GM12891 (cell line): ENCODE results near the gene STK17A.
A peak's percentile ranks its signal among the peaks of the same experiment; 100 is the strongest.

Source experiments
- DNase-seq: peaks from one replicate; pipeline ENCODE4 v3.0.0; 2011; ENCODE audit warnings: low spot score; ENCODE audit not compliant: insufficient read length
- FAIRE-seq: peaks from 2 replicates; lab custom pipeline; 2011; peaks lifted over from hg19 to GRCh38; lab: Jason Lieb, UNC
- PAX5 ChIP-seq: IDR thresholded peaks from 2 replicates; pipeline ENCODE4 v1.6.1; 2011; ENCODE audit warnings: low read length, moderate library complexity, mild to moderate bottlenecking; ENCODE audit not compliant: insufficient read depth, severe bottlenecking
- POLR2A ChIP-seq: IDR thresholded peaks from 2 replicates; pipeline ENCODE4 v1.6.1; 2011; ENCODE audit warnings: low read depth, low read length, control low read depth
- POLR2AphosphoS5 ChIP-seq: IDR thresholded peaks from 2 replicates; pipeline ENCODE4 v1.6.1; 2011; ENCODE audit warnings: low read depth, low read length, control low read depth
- POU2F2 ChIP-seq: IDR thresholded peaks from 2 replicates; pipeline ENCODE4 v1.6.1; 2011; ENCODE audit warnings: low read depth, mild to moderate bottlenecking, control low read depth, low read length, moderate library complexity
- SPI1 ChIP-seq: IDR thresholded peaks from 2 replicates; pipeline ENCODE4 v1.6.1; 2011; ENCODE audit warnings: low read depth, low read length, control low read depth
- TAF1 ChIP-seq: IDR thresholded peaks from 2 replicates; pipeline ENCODE4 v1.6.1; 2011; ENCODE audit warnings: low read depth, low read length, control low read depth

The STK17A gene

DNA sequence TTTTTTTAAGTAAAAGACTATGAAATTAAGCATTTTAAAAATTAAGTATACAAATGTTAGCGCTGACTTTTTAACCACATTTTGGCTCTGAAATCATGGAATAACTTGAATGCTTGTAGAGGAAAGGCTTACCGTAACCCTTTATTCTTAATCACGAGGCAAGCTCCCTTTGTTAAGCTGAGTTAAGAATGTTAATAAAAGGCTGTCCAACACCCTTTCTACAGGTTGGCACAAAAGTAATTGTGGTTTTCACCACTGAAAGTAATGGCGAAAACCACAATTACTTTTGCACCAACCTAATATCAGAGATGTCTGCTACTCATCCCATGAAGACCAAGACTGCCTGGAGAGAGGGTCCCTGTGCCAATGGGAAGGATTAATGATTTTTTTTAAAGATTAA, 70.6 kb downstream of the STK17A start:
- TF ChIP-seq POLR2A (no peak), POU2F2 (no peak), TAF1 (no peak), POLR2AphosphoS5 (no peak), PAX5 (no peak), SPI1 (no peak)
- DNase-seq = no peak
- no peak for FAIRE-seq

DNA sequence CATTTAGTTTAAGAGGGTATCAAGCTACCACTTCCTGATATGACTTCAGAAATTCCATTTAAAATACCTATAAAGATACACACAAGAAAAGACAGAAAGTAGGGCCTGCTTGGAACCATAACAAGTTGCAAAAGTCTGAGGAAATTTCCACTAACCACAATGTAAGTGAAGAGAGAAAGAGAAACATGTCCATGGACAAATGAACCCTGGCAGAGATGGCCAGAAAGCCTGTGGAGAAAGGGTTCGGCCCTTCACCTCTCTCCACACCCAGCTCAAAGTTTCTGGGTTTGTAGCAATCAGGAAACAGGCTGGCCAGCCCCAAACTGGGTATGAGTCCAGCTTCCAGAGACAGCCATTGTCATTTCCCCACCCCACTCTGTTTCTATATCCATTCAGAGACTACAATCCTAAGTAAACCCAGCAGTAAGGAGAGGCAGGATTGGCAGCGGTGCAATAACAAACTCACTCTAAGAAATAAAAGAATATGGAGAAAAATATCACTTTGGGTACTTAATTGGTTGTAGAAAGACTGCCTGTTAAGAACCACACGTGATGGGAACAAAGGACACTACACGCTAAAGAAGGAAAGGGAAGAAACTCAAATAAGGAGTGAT, 71.1 kb downstream of the STK17A start:
- TF ChIP-seq SPI1 (no peak), POLR2A (no peak), TAF1 (no peak)
- FAIRE-seq (no peak), DNase-seq (no peak)

DNA sequence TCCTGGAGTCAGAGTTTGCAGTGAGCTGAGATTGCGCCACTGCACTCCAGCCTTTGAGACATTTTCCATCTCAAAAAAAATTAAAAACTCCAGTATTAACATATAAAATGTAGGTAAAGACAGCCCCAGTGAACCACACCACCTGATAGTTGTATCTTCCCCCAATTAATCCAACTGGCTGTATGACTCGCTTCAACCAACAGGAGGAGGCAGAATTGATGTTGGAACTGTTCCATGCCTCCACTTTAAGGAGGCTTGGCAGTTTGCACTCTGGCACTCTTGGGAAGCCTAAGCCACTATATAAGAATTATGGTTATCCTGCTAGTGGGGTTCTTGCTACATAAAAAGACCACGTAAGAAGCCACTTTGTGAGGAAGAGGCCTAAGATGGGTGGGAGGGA, 72.7 kb downstream of the STK17A start:
- DNase-seq (no peak), FAIRE-seq (no peak)
- TF ChIP-seq POLR2A = no peak
- no peak for TF ChIP-seq POLR2AphosphoS5
- no peak for TF ChIP-seq PAX5
- TF ChIP-seq TAF1 = no peak
- no peak for TF ChIP-seq SPI1
- TF ChIP-seq POU2F2 = no peak

DNA sequence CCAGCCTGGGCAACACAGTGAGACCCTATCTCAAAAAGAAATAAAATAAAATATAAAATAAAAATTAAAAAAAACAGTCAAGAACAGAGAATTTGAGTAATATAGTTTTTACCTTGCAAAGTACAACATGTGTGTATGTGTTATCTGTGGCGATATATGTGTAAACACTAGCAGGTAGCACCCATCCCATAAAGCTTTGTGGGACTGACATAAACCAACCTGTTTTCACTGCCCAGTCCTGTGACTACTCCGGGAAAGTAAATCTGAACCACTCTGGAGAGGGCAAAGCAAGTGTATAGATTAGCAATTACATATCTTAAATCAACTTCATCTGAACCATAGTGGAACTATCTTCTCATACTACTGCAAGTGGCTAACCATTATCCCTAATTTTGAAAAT, 74.1 kb downstream of the STK17A start:
- TF ChIP-seq POU2F2 (no peak), POLR2AphosphoS5 (no peak), TAF1 (no peak), PAX5 (no peak), SPI1 (no peak), POLR2A (no peak)
- no peak for FAIRE-seq
- DNase-seq = no peak

DNA sequence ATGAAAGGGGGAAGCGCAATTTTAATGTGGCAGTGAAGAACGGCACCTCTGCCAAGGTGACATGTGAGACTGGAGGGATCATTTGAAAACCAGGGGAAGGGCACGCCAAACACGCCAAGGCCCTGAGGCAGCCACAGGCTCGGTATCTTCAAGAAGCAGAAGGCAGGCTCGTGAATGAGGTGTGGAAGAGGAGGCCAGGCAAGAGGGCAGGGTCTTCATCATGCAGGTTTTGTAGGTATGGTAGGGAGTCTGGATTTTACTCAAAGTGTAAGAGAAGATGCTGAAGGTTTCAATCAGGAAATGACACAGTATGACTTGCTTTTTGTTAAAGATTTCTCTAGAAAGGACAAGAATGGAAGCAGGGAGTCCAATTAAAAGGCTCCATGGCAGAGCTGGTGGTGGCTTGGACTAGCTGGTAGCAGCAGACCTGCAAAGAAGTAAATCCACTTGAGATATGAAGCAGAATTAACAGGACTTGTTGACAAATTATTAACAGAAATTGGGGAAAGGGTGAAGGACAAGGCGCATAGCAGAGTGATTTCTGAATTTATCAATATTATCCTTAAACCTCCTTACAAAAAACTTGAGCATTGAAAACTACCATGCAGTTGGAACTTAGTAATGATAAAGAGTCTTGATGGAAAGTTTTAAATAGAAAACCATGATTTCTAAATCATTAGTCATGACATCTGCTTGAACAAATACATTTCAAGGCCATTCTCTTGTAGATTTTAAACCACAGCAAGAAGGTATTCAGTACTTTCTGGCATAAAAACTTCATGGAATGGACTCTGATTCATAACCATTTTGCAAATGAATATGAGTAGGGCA, 76.0 kb downstream of the STK17A start:
- no peak for TF ChIP-seq PAX5
- TF ChIP-seq POU2F2 = no peak
- TF ChIP-seq POLR2A = no peak
- TF ChIP-seq POLR2AphosphoS5 = no peak
- no peak for TF ChIP-seq TAF1
- no peak for TF ChIP-seq SPI1
- FAIRE-seq = peak; percentile 78
- DNase-seq = no peak

DNA sequence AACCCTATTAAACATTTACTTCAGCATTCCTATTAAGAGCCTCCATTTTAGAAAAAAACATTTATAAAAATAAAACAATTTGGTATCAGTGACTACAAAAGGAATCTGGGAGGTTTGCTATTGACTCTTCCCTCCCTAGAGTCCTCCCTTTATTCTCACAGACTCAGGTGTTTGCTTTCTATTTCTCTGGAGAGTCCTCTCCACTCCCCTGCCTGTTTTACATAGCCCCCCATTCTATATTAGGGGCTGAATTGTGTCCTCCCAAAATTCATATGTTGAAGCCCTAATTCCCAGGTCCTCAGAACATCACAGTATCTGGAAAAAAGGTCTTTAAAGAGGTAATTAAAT, 76.6 kb downstream of the STK17A start:
- FAIRE-seq = no peak
- TF ChIP-seq PAX5 (no peak), TAF1 (no peak), SPI1 (no peak)
- no peak for DNase-seq

DNA sequence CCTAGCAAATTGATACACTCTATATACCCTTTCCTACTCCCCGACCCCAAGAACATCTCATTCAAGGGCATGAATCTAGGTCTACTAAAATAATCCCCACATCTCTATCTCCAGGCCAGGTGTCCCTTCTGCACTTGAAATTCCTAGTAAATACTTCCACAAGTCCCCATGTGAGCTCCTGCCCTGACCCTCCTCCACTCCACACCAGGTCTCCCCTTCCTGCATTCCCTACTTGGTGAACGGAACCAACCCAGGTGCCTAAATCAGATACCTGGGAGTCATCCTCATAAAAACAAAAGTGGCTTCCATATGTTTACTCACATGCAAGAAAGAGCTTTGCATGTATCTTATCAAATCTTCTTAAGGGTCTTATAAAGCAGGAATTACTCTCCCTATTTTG, 77.2 kb downstream of the STK17A start:
- DNase-seq (no peak), FAIRE-seq (no peak)
- no peak for TF ChIP-seq TAF1
- TF ChIP-seq SPI1 = no peak
- no peak for TF ChIP-seq POLR2A

DNA sequence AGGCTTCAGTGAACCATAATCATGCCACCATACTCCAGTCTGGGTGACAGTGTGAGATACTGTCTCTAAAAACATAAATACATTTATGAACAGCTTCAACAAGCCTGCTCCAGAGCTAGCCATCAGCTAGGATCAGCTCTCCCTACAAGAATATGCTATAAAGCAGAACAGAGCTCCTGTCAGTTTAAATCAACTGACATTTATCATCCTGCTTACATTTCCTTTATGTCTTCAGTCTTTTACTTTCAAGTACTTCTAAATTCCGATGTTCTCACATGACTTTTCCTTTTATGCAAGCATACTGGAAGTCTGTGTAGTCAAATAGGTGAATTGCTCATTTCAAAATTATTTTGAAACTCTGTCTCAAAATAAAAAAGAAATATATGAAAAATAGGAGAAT, 81.8 kb downstream of the STK17A start:
- no peak for DNase-seq
- TF ChIP-seq SPI1 (no peak), TAF1 (no peak), POLR2AphosphoS5 (no peak), POU2F2 (no peak), PAX5 (no peak), POLR2A (no peak)
- no peak for FAIRE-seq

DNA sequence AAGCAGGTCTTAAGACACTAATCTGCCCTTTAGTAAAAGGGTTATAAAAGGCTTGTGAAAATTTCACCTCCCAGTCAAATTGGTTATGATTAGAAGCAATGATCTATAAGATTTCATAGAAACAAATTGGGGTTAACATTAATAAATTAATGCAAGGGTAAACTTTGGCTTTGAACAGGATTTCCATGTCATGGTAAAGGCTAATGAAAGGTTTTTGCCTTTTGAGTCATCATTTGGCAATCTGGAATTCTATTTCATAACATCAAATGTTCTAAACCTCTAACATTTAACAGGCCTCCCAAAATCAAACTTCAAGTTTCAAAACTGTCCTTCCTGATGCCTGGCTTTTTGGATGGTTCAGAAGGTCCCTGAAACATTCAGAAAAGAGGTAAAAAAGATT, 84.0 kb downstream of the STK17A start:
- DNase-seq (no peak), FAIRE-seq (no peak)
- TF ChIP-seq POLR2A (no peak), SPI1 (no peak), TAF1 (no peak), PAX5 (no peak), POLR2AphosphoS5 (no peak), POU2F2 (no peak)

DNA sequence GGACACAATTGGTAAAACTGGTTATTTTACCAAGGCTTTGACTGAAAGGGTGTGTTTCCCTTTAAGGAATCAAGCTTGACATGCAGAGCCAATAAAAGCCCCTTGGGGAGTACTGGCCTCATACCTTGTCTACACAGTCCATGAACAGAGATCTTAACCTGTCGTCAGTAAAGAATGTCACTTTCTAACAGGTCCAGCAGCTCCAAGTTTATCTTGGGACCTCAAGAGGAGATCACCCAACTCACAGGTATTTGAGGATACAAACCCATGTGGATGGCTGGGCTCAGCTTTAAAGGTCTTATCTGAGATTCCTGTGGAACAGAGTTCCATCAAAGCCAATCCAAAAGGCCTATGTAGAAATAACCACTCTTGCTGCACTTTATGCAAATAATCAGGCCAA, 85.1 kb downstream of the STK17A start:
- DNase-seq = no peak
- TF ChIP-seq POU2F2 (no peak), POLR2A (no peak), TAF1 (no peak), PAX5 (no peak), POLR2AphosphoS5 (no peak), SPI1 (no peak)
- FAIRE-seq = no peak
